Activated naive CD4-positive, alpha-beta T cell treated with anti-CD3 and anti-CD28 coated beads, Interleukin-2, amount 10 ng/mL, durations not matched to agents 5 hours and 36 hours (primary cell): ENCODE data around the gene DACH1. TPM values are rescaled to one million over a fixed set of nuclear protein-coding genes. Genes with fewer than 3 reads are reported as not detected.

Experiments
- total RNA-seq, 2 experiments: library from RNA; stranded (reverse); gene quantifications; one replicate each; pipeline ENCODE4 v1.2.3, GENCODE V29; 2021

DACH1 gene
- total RNA-seq = not detected

DNA sequence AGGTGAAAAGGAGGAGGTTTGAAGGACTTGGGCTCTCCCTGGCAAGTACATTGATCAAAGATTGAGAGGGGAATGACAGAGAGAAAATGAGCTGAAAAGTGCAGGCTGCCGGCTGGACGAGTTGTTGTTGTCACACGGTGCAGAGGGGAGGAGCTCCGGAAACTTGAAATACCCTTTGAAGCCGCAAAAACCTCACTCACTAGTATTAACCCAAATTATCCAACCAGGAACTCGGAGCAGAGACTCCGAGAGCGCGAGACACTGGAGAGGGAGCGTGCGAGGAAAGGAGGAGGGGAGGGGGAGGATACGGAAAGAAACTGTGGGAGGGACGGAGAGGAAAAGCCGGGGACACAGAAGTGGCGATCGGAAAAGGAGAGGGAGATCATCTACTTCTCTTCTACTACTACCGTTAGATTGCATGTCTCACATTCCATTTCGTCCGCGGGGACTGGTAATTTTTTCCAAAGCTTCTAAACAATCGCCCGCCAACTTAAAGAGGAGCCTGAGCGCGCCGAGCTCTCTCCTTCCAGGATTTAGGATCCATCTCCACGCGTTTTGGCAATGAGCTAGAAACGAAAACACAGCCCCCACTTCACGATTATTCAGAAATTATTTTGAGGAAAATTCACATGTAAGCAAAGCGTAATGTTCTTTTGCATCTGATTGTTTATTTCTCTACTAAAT, at the start of gene DACH1:
Gene DACH1 (minus strand): TSS at position 74 of the 684 bp plus-strand sequence.

